ENCODE results near the gene MEGF6.

Gene MEGF6, protein sequence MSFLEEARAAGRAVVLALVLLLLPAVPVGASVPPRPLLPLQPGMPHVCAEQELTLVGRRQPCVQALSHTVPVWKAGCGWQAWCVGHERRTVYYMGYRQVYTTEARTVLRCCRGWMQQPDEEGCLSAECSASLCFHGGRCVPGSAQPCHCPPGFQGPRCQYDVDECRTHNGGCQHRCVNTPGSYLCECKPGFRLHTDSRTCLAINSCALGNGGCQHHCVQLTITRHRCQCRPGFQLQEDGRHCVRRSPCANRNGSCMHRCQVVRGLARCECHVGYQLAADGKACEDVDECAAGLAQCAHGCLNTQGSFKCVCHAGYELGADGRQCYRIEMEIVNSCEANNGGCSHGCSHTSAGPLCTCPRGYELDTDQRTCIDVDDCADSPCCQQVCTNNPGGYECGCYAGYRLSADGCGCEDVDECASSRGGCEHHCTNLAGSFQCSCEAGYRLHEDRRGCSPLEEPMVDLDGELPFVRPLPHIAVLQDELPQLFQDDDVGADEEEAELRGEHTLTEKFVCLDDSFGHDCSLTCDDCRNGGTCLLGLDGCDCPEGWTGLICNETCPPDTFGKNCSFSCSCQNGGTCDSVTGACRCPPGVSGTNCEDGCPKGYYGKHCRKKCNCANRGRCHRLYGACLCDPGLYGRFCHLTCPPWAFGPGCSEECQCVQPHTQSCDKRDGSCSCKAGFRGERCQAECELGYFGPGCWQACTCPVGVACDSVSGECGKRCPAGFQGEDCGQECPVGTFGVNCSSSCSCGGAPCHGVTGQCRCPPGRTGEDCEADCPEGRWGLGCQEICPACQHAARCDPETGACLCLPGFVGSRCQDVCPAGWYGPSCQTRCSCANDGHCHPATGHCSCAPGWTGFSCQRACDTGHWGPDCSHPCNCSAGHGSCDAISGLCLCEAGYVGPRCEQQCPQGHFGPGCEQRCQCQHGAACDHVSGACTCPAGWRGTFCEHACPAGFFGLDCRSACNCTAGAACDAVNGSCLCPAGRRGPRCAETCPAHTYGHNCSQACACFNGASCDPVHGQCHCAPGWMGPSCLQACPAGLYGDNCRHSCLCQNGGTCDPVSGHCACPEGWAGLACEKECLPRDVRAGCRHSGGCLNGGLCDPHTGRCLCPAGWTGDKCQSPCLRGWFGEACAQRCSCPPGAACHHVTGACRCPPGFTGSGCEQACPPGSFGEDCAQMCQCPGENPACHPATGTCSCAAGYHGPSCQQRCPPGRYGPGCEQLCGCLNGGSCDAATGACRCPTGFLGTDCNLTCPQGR (N-terminal part only)

GRCh38 chr1:3611170-3612019 is at the start of gene MEGF6:
MEGF6 (minus strand) TSS chr1:3611508; CDS start chr1:3611268, 240 bp downstream.
- peak; percentile 34 for DNase-seq

GRCh38 chr1:3660704-3661103 is 49.4 kb upstream of the MEGF6 start:
- DNase-seq = peak; percentile 32

DNA sequence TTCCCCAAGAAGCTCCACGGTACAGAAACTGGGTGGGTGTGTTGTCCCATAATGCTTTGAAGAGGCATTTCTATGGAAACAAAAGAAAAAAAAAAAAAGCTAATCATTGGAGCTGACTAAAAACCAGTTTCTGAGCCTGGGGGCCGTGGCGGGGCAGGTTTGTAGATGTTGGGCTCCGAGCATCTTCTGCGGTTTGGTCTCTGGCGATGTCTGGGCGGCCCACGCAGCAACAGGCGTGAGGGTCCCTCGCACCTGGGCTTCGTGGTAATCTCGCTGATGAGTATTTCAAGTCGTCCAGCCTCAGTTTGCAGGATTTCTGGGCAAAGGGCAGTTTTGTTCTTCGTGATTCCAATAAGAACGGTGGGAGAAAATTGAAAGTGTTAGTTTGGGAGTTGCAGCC is 47.8 kb upstream of the MEGF6 start:
- DNase-seq = no peak

DNA sequence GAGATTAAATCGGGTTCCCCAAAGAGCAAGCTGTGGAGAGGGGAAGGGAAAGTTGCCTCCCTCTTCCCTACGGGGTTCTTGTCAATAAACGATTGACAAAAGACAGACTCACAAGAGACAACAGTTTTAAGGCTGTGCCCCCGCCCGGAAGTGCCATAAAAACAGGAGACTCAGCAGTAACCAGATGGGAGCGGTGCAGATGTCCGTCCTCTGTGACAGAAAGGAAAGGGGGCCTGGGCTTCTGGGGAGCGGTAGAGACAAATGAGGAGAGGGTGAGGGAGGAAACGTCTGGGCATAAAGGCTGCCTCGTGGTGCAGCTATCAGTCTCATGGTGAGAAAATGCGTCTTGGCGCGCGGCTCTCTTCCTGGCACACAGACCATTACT is 46.9 kb upstream of the MEGF6 start:
- DNase-seq = no peak

DNA sequence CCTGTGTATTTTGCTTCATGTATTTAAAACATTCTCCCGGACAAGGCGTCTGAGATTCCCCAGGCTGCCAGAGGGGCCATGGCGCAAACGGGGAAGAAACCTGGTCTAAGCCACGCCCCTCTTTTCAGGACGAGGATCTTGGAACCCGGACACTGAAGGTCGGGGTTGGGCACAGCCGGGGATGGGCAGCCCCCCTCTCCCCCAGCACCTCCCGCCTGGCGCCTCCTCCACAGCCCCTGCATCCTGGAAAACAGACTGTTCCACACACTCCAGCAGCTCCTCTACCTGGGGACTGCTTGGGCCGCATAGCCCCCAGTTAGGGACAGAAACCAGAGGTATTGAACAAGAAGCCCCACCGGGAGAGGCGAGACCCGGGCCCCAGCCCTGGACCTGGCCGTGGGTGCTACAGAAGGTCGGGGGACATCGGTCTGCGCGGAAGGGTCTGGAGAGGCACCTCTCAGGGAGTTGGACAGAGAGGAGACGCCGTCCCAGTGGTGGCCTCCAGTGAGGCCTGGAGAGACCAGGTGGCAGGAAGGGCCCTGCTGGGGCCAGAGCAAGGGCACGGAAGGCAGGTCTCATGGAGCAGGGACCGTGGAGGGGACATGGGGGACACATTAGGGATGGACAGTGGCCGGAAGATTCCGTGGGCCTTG is 46.4 kb upstream of the MEGF6 start:
- DNase-seq = no peak

DNA sequence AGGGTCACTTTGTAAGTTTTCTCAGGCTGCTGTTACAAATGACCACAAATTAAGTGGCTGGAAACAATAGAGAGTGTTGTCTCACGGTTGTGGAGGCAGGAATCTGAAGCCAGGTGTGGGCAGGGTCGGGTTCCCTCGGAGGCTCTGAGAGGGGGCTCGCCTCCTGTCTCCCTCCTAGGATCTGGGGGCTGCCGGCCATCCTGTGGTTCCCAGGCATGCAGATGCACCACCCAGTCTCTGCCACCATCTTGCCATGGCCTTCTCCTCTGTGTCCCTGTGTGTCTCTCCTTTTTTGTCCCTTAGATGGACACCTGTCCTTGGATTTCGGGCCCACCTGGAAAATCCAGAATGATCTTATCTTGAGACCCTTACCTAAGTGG is 45.8 kb upstream of the MEGF6 start:
- no peak for DNase-seq

- peak; percentile 71 for DNase-seq
Observed at GRCh38 chr1:3656450-3657095, 45.3 kb upstream of the MEGF6 start.

DNA sequence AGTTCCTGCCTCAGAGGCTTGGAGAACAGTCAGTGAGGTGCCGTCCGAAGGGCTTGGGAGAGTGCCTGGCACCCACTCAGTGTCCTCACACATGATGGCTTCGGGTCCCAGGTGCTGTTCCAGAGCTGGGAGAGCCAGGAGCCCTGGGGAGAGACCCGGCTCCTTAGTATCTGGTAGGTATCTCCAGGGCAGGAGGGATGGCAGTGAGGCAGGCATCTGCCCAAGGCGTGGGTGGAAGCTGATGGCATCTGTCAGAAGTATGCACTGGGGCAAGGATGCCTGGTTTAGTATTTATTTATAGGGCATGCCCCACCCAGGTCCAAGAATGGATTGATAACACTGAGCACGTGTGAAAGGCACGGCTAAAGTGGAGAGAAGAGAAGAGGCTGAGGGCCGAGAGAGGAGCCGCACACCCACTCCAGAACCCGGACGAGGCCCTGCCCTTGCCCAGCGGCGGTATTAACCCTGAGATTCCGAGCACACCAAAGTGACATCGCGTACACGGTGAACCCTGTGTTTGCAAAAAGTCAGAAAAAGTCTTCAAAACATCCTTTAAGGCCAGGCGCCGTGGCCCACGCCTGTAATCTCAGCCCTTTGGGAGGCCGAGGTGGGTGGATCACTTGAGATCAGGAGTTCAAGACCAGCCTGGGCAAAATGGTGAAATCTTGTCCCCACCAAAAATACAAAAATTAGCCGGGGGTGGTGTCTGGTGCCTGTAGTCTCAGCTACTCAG is 43.4 kb upstream of the MEGF6 start:
- no peak for DNase-seq

- no peak for DNase-seq
Observed at GRCh38 chr1:3653286-3653618, 41.9 kb upstream of the MEGF6 start.

DNA sequence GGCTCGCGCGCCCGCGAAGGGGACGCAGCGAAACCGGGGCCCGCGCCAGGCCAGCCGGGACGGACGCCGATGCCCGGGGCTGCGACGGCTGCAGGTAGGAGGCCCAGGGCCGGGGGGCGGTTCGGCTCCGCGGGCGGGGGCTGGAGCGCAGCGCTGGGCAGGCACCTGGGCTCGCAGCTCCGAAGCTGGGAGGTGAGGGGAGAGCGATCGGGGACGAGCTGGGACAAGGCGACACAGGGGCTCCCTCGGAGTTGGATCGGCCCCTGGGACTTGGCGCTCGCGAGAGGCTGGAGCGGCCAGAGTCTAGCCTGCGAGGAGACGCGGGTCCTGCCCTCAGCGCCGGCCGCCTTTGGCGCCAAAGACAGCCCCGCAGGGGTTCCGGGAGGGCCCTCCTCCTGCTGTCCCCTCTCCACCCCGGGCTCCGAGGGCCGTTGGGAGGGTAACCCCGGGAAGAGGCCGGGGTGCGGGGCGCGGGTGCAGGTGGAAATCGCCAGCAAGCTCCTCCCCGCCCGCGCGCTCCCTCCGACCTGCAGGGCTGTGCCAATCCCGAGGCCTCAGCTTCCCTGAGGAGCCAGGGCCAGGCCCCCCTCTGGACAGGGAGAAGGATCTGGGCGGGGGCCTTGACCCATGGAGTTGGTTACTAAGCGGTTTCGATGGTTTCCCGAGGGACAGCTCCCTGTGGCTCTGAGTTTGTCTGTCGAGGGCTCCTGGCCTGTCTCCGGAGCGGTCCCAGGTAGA is 41.4 kb upstream of the MEGF6 start:
- DNase-seq = no peak

DNA sequence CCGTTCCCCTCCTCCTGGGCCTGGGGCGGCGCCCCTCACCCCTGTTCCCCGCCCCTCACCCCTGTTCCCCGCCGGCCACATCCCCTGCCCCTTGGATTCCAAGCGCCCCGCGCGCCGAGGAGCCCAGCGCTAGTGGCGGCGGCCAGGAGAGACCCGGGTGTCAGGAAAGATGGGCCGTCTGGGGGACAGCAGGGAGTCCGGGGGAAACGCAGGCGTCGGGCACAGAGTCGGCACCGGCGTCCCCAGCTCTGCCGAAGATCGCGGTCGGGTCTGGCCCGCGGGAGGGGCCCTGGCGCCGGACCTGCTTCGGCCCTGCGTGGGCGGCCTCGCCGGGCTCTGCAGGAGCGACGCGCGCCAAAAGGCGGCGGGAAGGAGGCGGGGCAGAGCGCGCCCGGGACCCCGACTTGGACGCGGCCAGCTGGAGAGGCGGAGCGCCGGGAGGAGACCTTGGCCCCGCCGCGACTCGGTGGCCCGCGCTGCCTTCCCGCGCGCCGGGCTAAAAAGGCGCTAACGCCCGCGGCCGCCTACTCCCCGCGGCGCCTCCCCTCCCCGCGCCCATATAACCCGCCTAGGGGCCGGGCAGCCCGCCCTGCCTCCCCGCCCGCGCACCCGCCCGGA is 40.7 kb upstream of the MEGF6 start, which contains the start of gene TP73:
Gene TP73, plus strand, starts transcription at position 587 of the 618 bp plus-strand sequence. CDS start 29,850 bp downstream, outside the sequence.
- no peak for DNase-seq

- no peak for DNase-seq
Observed at GRCh38 chr1:3651026-3651929, 40.0 kb upstream of the MEGF6 start.

- no peak for DNase-seq
Observed at GRCh38 chr1:3650248-3651025, 39.1 kb upstream of the MEGF6 start.

- DNase-seq = peak; percentile 94
Observed at GRCh38 chr1:3649342-3650247, 38.3 kb upstream of the MEGF6 start, which contains the start of gene WRAP73. WRAP73 (minus strand) TSS chr1:3650103; CDS start chr1:3649999, 104 bp downstream.

GRCh38 chr1:3646596-3646995 is 35.3 kb upstream of the MEGF6 start:
- DNase-seq = no peak

Data from activated CD4-positive, alpha-beta T cell treated with anti-CD3 and anti-CD28 coated beads, Interleukin-2, amount 50 U/mL, for 16 hours (primary cell).